ENCODE data around the gene PLEKHA7. TPM values are rescaled to one million over a fixed set of nuclear protein-coding genes. Genes with fewer than 3 reads are reported as not detected.

The PLEKHA7 gene
- total RNA-seq, 1 donor from 2014 or later: 45.9 TPM

GRCh38 chr11:16787035-16787742 is 227.0 kb downstream of the PLEKHA7 start:
- H3K9me3 ChIP-seq: no peaks in the 10 kb centered on the region
- H3K4me1 ChIP-seq: peaks cover 33% of the 10 kb centered on the region
- intact Hi-C loops (cut with DNase I): no loop called here
- DNase-seq (ENCODE audit: extremely low spot score in 2 of 2): no peak
- H3K27me3 ChIP-seq: no peaks in the 10 kb centered on the region
- no peak overlapping the region for H3K27ac ChIP-seq
- TF ChIP-seq POLR2A (IDR thresholded peaks at IDR 0.05) (no peak), CTCF (IDR thresholded peaks at IDR 0.05) (no peak), POLR2AphosphoS5 (IDR thresholded peaks at IDR 0.05; ENCODE audit: insufficient read depth in 1 of 2, low read depth in 1 of 2) (no peak)
- H3K36me3 ChIP-seq: no peaks in the 10 kb centered on the region
- H3K4me3 ChIP-seq: no peak overlapping the region

- Histone ChIP-seq H3K9me3 (no peaks in the 10 kb centered on the region), H3K4me3 (no peak overlapping the region), H3K4me1 (peaks cover 24% of the 10 kb centered on the region), H3K27ac (no peak overlapping the region), H3K36me3 (no peaks in the 10 kb centered on the region), H3K27me3 (no peaks in the 10 kb centered on the region)
- DNase-seq (ENCODE audit: extremely low spot score in 2 of 2): no peak
- TF ChIP-seq POLR2AphosphoS5 (IDR thresholded peaks at IDR 0.05; ENCODE audit: insufficient read depth in 1 of 2, low read depth in 1 of 2) (no peak), POLR2A (IDR thresholded peaks at IDR 0.05) (no peak), CTCF (IDR thresholded peaks at IDR 0.05) (no peak)
- intact Hi-C loops (cut with DNase I): no loop called here
Observed at GRCh38 chr11:16786131-16786530, 228.1 kb downstream of the PLEKHA7 start.

GRCh38 chr11:16785520-16786128 is 228.6 kb downstream of the PLEKHA7 start:
- intact Hi-C loops (cut with DNase I): no loop called here
- Histone ChIP-seq H3K4me3 (no peak overlapping the region), H3K27ac (no peak overlapping the region), H3K4me1 (peaks cover 23% of the 10 kb centered on the region), H3K27me3 (no peaks in the 10 kb centered on the region), H3K36me3 (no peaks in the 10 kb centered on the region), H3K9me3 (no peaks in the 10 kb centered on the region)
- no peak for DNase-seq (ENCODE audit: extremely low spot score in 2 of 2)
- TF ChIP-seq CTCF (IDR thresholded peaks at IDR 0.05): peak; percentile 63 to 71 (median 70)
- no peak for TF ChIP-seq POLR2AphosphoS5 (IDR thresholded peaks at IDR 0.05; ENCODE audit: insufficient read depth in 1 of 2, low read depth in 1 of 2)

GRCh38 chr11:16784666-16785065 is 229.5 kb downstream of the PLEKHA7 start:
- peaks cover 23% of the 10 kb centered on the region for H3K4me1 ChIP-seq

More at GRCh38 chr11:16784666-16785065, 229.5 kb downstream of the PLEKHA7 start:
- intact Hi-C loops (cut with DNase I): no loop called here
- TF ChIP-seq CTCF (IDR thresholded peaks at IDR 0.05) (no peak), POLR2AphosphoS5 (IDR thresholded peaks at IDR 0.05; ENCODE audit: insufficient read depth in 1 of 2, low read depth in 1 of 2) (no peak), POLR2A (IDR thresholded peaks at IDR 0.05) (no peak)
- Histone ChIP-seq H3K9me3 (no peaks in the 10 kb centered on the region), H3K4me3 (no peak overlapping the region), H3K27me3 (no peaks in the 10 kb centered on the region), H3K36me3 (no peaks in the 10 kb centered on the region), H3K27ac (no peak overlapping the region)
- no peak for DNase-seq (ENCODE audit: extremely low spot score in 2 of 2)

Data from vagina (tissue), 2 donors.